Measurements from ENCODE around the gene MED7.

DNA sequence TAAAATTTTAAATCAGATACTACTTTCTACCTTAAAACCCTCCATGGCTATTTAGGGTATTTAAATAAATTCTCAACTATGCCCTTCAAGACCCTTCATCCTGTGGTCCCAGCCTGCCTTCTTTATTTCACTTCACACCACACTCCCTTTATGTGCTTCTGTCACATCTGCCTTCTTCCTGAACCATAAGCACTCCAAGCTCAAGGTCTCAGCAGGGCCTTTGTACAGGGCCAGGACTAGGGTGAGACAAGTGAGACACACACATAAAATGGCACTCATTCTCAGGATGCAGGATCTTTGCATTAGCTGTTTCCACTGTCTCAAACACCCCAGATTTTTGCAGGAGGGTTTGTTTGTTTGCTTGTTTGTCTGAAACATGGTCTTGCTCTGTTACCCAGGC, 45.6 kb upstream of the MED7 start:
- TF ChIP-seq EZH2 (IDR thresholded peaks at IDR 0.05; ENCODE audit: insufficient read depth, low read length): no peak
- no peak for TF ChIP-seq CTCF (IDR thresholded peaks at IDR 0.05; ENCODE audit: insufficient read depth, low read depth, low read length)
